ENCODE results near the gene IL3.

The IL3 gene

DNA sequence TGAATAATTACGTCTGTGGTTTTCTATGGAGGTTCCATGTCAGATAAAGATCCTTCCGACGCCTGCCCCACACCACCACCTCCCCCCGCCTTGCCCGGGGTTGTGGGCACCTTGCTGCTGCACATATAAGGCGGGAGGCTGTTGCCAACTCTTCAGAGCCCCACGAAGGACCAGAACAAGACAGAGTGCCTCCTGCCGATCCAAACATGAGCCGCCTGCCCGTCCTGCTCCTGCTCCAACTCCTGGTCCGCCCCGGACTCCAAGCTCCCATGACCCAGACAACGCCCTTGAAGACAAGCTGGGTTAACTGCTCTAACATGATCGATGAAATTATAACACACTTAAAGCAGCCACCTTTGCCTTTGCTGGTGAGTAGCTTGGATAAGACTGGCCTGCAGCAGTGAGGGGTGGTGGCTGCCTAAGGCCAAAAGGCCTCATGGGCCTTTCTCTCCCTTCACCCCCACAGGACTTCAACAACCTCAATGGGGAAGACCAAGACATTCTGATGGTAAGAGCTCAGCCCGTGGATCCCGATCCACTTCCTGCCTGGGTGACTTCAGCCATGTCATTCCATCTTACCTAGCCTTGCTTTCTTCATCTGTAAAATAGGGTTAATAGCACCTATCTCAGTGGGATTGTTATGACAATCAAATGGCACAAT is at the start of gene IL3:
Gene IL3, plus strand, starts transcription at position 155 of the 661 bp plus-strand sequence. Its CDS starts 52 bp downstream, at position 207.
- no peak within 1 kb of the TSS for H3K4me3 ChIP-seq (ENCODE audit: low read depth, low read length)
- no peak for DNase-seq (ENCODE audit: low read depth)
- TF ChIP-seq CTCF (IDR thresholded peaks at IDR 0.05; ENCODE audit: insufficient read depth, low read depth, low read length, missing control alignments) = no peak

DNA sequence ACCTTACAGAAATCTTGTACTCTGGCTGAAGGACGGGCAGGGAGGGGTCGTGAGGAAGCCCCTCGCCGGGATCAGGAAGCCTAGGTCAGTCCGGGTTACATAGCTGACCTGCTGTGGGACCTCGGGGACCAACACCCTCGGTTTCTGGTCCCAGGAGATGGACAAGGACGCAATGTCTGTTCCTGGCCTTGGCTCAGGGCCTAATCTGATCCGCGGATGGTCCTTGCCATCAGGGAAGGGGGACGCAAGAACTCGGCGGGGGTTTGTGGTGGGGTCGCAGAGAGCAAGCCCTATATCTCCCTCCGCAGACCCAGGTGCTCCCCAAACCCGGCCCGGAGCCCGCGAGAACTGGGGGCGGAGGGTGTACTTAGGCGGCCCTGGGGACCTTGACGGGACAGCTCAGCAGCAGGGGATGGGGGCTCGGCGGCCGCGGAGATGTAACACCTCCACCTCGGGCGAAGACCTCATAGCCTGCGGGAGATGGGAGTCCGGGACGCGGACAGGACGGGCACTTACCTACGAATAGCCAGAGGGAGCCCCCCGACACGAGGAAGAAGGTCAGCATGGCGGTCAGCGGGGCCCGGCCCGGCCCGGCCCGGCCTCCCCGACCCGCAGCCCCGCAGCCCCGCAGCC is 49.4 kb upstream of the IL3 start:
- no peak for DNase-seq (ENCODE audit: low read depth)
- no peak for TF ChIP-seq CTCF (IDR thresholded peaks at IDR 0.05; ENCODE audit: insufficient read depth, low read depth, low read length, missing control alignments)
- no peak overlapping the region for H3K4me3 ChIP-seq (ENCODE audit: low read depth, low read length)

DNA sequence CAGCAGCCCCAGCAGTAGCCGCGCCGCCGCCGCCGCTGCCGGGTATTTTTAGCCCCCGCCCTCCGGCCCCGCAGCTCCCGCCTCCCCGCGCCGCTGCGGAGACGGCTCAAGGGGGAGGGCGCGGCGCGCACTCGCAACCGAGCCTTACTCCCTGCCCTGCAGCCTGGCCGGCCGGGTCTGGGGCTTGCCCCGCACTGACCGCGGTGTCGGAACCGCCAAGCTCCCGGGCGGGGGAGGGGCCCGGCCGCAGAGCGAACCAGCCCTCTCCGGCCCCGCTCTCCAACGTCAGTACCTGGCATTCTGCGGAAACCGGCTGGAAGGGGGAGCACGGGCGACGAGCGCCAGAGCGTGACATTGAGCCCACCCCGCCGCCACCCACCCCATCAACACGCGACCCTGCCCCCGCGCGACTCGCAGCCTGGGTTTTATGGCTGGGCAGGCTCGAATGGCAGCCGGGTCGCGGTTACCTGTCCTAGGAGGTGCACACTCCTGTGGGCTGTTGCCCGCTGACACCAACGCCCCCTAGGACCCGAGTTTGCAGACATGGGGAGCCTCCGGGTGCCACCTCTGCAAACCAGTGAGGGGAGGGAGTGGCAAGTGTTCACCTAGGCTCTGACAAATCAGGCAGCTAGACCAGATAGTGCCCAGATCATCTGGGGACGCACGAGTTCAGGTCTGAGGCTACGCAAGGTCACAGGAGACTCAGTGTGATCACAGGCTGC is 48.7 kb upstream of the IL3 start, which contains the start of gene ACSL6:
Gene ACSL6, minus strand, starts transcription at position 37 of the 722 bp plus-strand sequence. CDS start 105 bp downstream, outside the sequence.
- H3K4me3 ChIP-seq (ENCODE audit: low read depth, low read length) = no peak within 1 kb of the TSS
- TF ChIP-seq CTCF (IDR thresholded peaks at IDR 0.05; ENCODE audit: insufficient read depth, low read depth, low read length, missing control alignments) = no peak
- no peak for DNase-seq (ENCODE audit: low read depth)

DNA sequence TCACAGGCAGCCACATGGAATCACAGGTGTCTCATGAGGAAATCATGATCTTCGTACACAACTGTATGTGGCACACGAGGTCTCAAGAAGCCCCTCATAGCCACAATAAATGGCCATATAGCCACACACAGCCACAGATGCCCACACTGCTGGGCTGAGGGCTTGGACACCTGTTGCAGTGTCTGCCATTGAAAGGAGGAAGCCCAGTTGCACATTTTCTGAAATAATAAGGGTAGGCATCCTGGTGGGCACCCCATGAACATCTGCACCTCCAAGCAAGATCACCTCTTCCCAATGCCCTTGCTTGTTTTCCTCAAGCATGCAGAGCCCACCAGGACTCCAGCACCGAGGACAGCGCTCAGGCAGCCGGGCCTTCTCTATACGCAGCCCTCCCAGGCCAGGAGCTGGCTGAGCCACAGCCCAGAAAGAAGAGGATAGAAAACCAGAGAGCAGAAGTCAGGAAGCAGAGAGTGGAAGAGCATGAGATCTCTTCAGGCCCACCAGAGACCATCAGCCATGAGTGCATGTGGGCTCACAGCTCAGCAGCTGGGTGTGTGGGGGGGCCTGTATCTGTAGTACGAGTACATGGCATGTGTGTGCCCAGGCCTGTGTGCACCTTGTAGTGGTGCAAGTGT is 48.0 kb upstream of the IL3 start:
- no peak for TF ChIP-seq CTCF (IDR thresholded peaks at IDR 0.05; ENCODE audit: insufficient read depth, low read depth, low read length, missing control alignments)
- H3K4me3 ChIP-seq (ENCODE audit: low read depth, low read length) = no peak overlapping the region
- no peak for DNase-seq (ENCODE audit: low read depth)

DNA sequence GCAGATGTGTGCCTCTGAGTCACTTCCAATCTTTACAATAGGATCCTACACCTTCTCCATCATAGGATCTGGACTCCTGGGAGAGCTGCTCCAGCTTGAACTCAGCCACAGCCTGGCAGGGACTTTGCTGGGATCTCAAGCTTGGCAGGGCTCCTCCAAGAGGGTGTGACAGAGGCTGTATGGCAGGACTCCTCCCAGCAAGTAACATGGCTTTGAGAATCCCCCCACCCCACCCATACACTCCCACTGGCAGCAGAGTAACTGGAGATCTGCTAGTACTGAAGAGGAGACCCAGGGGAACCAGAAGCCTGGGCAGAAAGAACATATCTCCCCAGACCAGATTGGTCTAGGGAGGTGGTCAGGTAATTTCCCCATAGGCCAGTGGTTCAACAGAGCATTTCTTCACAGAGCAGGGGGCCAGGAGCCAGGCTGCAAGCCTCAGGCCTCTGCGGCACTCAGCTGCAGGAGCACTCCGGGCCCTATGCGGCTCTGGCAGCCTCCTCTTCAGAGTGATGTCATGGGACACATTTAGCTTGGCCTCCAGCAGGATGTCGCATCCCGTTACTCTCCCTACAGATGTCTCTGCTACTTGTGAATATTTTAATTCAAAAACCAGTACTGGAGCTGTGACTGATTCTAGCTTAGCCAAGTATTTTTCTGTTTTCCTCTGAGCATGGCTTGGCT is 47.3 kb upstream of the IL3 start:
- TF ChIP-seq CTCF (IDR thresholded peaks at IDR 0.05; ENCODE audit: insufficient read depth, low read depth, low read length, missing control alignments) = no peak
- no peak overlapping the region for H3K4me3 ChIP-seq (ENCODE audit: low read depth, low read length)
- no peak for DNase-seq (ENCODE audit: low read depth)

DNA sequence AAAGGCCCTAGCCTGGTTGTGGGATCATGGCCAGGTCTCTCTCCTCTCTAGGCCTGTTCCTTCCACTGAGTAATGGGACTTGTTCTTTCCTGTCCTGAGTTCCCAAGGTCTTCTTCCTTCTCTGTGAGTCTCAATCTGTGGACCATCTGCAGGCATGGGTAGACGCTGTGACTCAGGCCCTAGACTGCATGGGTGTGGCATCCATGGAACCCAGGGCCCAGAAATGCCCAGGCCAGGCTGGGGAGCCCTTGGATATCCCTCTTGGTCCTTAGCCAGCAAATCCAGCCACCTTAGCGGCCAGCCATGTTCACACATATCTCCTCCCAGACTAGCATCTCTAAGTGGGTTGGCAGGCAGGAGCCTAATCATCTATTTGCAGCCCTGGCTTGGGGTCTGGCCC is 46.7 kb upstream of the IL3 start:
- no peak for TF ChIP-seq CTCF (IDR thresholded peaks at IDR 0.05; ENCODE audit: insufficient read depth, low read depth, low read length, missing control alignments)
- no peak overlapping the region for H3K4me3 ChIP-seq (ENCODE audit: low read depth, low read length)
- DNase-seq (ENCODE audit: low read depth) = no peak
